LNCAP (cell line): ENCODE results near the gene ADD1.

Source experiments
- CTCF ChIP-seq: fragments of 450-650 bp; IDR thresholded peaks from 2 replicates; pipeline ENCODE4 v1.5.1; 2017; ENCODE audit warnings: mild to moderate bottlenecking

ADD1 gene

GRCh38 chr4:2939383-2940243 lies 96.0 kb downstream of the ADD1 start:
- no peak for TF ChIP-seq CTCF

- TF ChIP-seq CTCF = no peak
Measured at GRCh38 chr4:2940267-2941137, 96.9 kb downstream of the ADD1 start.

GRCh38 chr4:2941138-2942036 lies 97.7 kb downstream of the ADD1 start:
- TF ChIP-seq CTCF = no peak

GRCh38 chr4:2942037-2942531 lies 98.4 kb downstream of the ADD1 start:
- no peak for TF ChIP-seq CTCF

- TF ChIP-seq CTCF = no peak
Measured at GRCh38 chr4:2942532-2943363, 99.1 kb downstream of the ADD1 start.

GRCh38 chr4:2943364-2944090 lies 99.9 kb downstream of the ADD1 start:
- TF ChIP-seq CTCF = no peak
